Activated T-cell treated with anti-CD3 and anti-CD28 coated beads, Interleukin-2, amount 50 U/mL, for 72 hours (primary cell): ENCODE data around the gene PRKG1. TPM values are rescaled to one million over a fixed set of nuclear protein-coding genes. Genes with fewer than 3 reads are reported as not detected.

Source experiments
- ATAC-seq, 2 donors: fragments of 150-1000 bp; cut with Tn5 transposase; replicated peaks in 1 of 2; 2 replicates each; pipeline ENCODE4 v1.10.0; 2021; ENCODE audit warnings: moderate library complexity in 2 of 2, mild to moderate bottlenecking in 1 of 2
- DNase-seq, 2 donors: peaks; one replicate each; pipeline ENCODE4 v3.0.0; 2021 to 2022; ENCODE audit warnings: mixed read lengths in 1 of 2
- H3K27ac Mint-ChIP-seq: one replicate; pipeline ENCODE4 v1.8.0; 2022; ENCODE audit warnings: mild to moderate bottlenecking, moderate library complexity, mixed read lengths
- H3K27me3 Mint-ChIP-seq: one replicate; pipeline ENCODE4 v1.8.0; 2022; ENCODE audit warnings: low read depth, mixed read lengths
- H3K36me3 Mint-ChIP-seq, 2 donors: one replicate each; pipeline ENCODE4 v1.8.0; 2022; ENCODE audit warnings: mixed read lengths in 2 of 2, mild to moderate bottlenecking in 1 of 2; ENCODE audit not compliant: insufficient read depth in 2 of 2
- H3K4me1 Mint-ChIP-seq: one replicate; pipeline ENCODE4 v1.8.0; 2022; ENCODE audit warnings: low read depth, mixed read lengths
- H3K4me3 Mint-ChIP-seq, 2 donors: one replicate each; pipeline ENCODE4 v1.8.0; 2022; ENCODE audit warnings: mild to moderate bottlenecking in 2 of 2, mixed read lengths in 2 of 2, moderate library complexity in 2 of 2
- H3K9me3 Mint-ChIP-seq, 2 donors: one replicate each; pipeline ENCODE4 v1.8.0; 2022; ENCODE audit warnings: mixed read lengths in 2 of 2
- total RNA-seq, 2 donors: library from RNA; stranded (reverse); gene quantifications; one replicate each; pipeline ENCODE4 v1.2.3, GENCODE V29; 2022

The PRKG1 gene
- total RNA-seq, 2 donors from 2014 or later, result not detected

DNA sequence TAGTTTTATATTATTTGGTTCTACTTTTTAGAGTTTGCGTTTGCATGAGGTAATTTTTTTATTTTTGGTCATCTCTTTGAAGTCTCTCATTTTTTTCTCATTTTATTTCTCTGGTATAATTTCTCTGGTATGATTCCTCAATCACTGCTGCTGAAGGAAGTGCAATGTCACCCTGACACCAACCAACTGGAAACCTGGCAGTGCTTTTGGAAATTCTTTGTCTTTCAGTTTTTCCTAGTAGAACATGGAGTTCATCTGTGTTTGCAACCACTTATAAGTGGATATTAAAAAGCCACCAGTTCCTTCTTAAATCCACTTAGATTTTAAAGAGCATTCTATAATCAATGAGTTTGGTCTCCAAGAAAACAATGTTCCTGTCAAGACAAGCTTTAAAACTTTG lies 291.8 kb downstream of the PRKG1 start:
- no peak overlapping the region for H3K27ac Mint-ChIP-seq
- H3K27me3 Mint-ChIP-seq, result peaks cover 4% of the 10 kb centered on the region
- ATAC-seq (no peak), DNase-seq (no peak)
- no peaks in the 10 kb centered on the region for H3K36me3 Mint-ChIP-seq
- H3K9me3 Mint-ChIP-seq, result no peaks in the 10 kb centered on the region
- H3K4me3 Mint-ChIP-seq, result no peak overlapping the region
- H3K4me1 Mint-ChIP-seq, result no peaks in the 10 kb centered on the region

- no peak overlapping the region for H3K27ac Mint-ChIP-seq
- peaks cover 4% of the 10 kb centered on the region for H3K27me3 Mint-ChIP-seq
- no peak overlapping the region for H3K4me3 Mint-ChIP-seq
- H3K9me3 Mint-ChIP-seq, result no peaks in the 10 kb centered on the region
- no peak for ATAC-seq
- no peaks in the 10 kb centered on the region for H3K36me3 Mint-ChIP-seq
- no peak for DNase-seq
- no peaks in the 10 kb centered on the region for H3K4me1 Mint-ChIP-seq
Measured at GRCh38 chr10:51367127-51367526, 292.8 kb downstream of the PRKG1 start.

GRCh38 chr10:51367694-51368093 lies 293.4 kb downstream of the PRKG1 start:
- ATAC-seq (no peak), DNase-seq (no peak)
- H3K27me3 Mint-ChIP-seq, result peaks cover 4% of the 10 kb centered on the region
- H3K27ac Mint-ChIP-seq, result no peak overlapping the region
- no peaks in the 10 kb centered on the region for H3K9me3 Mint-ChIP-seq
- H3K36me3 Mint-ChIP-seq, result no peaks in the 10 kb centered on the region
- no peaks in the 10 kb centered on the region for H3K4me1 Mint-ChIP-seq
- H3K4me3 Mint-ChIP-seq, result no peak overlapping the region

- H3K27me3 Mint-ChIP-seq, result peaks cover 4% of the 10 kb centered on the region
- H3K4me1 Mint-ChIP-seq, result no peaks in the 10 kb centered on the region
- H3K36me3 Mint-ChIP-seq, result no peaks in the 10 kb centered on the region
- H3K4me3 Mint-ChIP-seq, result no peak overlapping the region
- no peak overlapping the region for H3K27ac Mint-ChIP-seq
- DNase-seq (no peak), ATAC-seq (no peak)
- no peaks in the 10 kb centered on the region for H3K9me3 Mint-ChIP-seq
Measured at GRCh38 chr10:51368943-51369342, 294.7 kb downstream of the PRKG1 start.

DNA sequence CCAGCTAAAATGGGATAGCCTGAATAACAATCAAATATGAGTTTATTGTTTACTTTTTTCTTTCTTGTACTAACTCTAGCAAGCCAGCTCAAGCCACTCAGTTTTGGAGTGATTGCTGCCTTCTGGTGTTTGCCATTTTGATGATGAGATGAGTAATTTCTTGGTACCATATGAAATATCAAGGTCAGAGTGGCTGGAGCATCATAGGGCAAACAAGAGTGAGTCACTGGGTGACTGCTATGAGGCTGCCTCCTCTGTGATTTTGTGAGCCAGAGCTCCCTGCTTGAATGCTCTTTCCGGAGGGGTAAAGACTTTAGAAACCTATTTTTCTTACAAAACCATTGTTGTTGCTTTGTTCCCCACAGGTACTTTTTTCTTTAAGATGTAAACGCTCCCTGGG lies 295.6 kb downstream of the PRKG1 start:
- Mint-ChIP-seq H3K4me1 (no peaks in the 10 kb centered on the region), H3K9me3 (no peaks in the 10 kb centered on the region), H3K27ac (no peak overlapping the region), H3K4me3 (no peak overlapping the region), H3K36me3 (no peaks in the 10 kb centered on the region), H3K27me3 (peaks cover 4% of the 10 kb centered on the region)
- ATAC-seq (peak in 1 of 2 donors; percentile 71), DNase-seq (no peak)

GRCh38 chr10:51371743-51372142 lies 297.5 kb downstream of the PRKG1 start:
- ATAC-seq (no peak), DNase-seq (no peak)
- H3K36me3 Mint-ChIP-seq, result no peaks in the 10 kb centered on the region
- no peaks in the 10 kb centered on the region for H3K4me1 Mint-ChIP-seq
- H3K9me3 Mint-ChIP-seq, result no peaks in the 10 kb centered on the region
- no peak overlapping the region for H3K27ac Mint-ChIP-seq
- H3K4me3 Mint-ChIP-seq, result no peak overlapping the region
- peaks cover 4% of the 10 kb centered on the region for H3K27me3 Mint-ChIP-seq

GRCh38 chr10:51375790-51376189 lies 301.5 kb downstream of the PRKG1 start:
- DNase-seq (no peak), ATAC-seq (no peak)
- Mint-ChIP-seq H3K4me3 (no peak overlapping the region), H3K4me1 (no peaks in the 10 kb centered on the region), H3K27ac (no peak overlapping the region), H3K9me3 (no peaks in the 10 kb centered on the region), H3K36me3 (no peaks in the 10 kb centered on the region), H3K27me3 (no peaks in the 10 kb centered on the region)

GRCh38 chr10:51377070-51377931 lies 303.0 kb downstream of the PRKG1 start:
- no peaks in the 10 kb centered on the region for H3K4me1 Mint-ChIP-seq
- H3K36me3 Mint-ChIP-seq, result no peaks in the 10 kb centered on the region
- DNase-seq (no peak), ATAC-seq (no peak)
- H3K27ac Mint-ChIP-seq, result no peak overlapping the region
- H3K9me3 Mint-ChIP-seq, result no peaks in the 10 kb centered on the region
- no peak overlapping the region for H3K4me3 Mint-ChIP-seq
- no peaks in the 10 kb centered on the region for H3K27me3 Mint-ChIP-seq

- Mint-ChIP-seq H3K36me3 (no peaks in the 10 kb centered on the region), H3K9me3 (no peaks in the 10 kb centered on the region), H3K27ac (no peak overlapping the region), H3K4me1 (no peaks in the 10 kb centered on the region), H3K4me3 (no peak overlapping the region), H3K27me3 (no peaks in the 10 kb centered on the region)
- ATAC-seq, result no peak
- no peak for DNase-seq
Measured at GRCh38 chr10:51377932-51378599, 303.8 kb downstream of the PRKG1 start.

DNA sequence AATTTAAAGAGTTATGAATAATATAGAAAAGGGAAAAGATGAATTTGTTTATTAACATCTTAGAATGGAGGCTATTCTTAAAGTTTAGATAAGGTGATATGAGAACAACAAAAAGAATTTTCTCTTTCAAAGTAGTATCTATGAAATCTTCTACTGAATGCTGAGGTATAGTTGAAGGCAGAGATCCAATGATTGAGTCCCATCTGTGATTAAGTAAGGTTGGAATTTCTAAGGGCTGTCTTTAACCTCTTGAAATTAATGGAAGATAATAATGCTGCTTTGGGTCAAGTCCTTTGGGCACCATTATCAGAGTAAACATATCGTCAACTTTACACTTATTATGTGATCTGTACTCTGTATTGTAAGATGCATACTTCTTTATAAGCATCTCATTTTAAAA lies 307.9 kb downstream of the PRKG1 start:
- H3K27ac Mint-ChIP-seq, result no peak overlapping the region
- no peaks in the 10 kb centered on the region for H3K36me3 Mint-ChIP-seq
- H3K4me1 Mint-ChIP-seq, result no peaks in the 10 kb centered on the region
- no peak for DNase-seq
- no peaks in the 10 kb centered on the region for H3K9me3 Mint-ChIP-seq
- ATAC-seq, result no peak
- H3K27me3 Mint-ChIP-seq, result no peaks in the 10 kb centered on the region
- no peak overlapping the region for H3K4me3 Mint-ChIP-seq

- no peak for ATAC-seq
- Mint-ChIP-seq H3K27ac (no peak overlapping the region), H3K9me3 (no peaks in the 10 kb centered on the region), H3K4me3 (no peak overlapping the region), H3K27me3 (no peaks in the 10 kb centered on the region), H3K36me3 (no peaks in the 10 kb centered on the region), H3K4me1 (no peaks in the 10 kb centered on the region)
- no peak for DNase-seq
Measured at GRCh38 chr10:51384971-51385370, 310.7 kb downstream of the PRKG1 start.

DNA sequence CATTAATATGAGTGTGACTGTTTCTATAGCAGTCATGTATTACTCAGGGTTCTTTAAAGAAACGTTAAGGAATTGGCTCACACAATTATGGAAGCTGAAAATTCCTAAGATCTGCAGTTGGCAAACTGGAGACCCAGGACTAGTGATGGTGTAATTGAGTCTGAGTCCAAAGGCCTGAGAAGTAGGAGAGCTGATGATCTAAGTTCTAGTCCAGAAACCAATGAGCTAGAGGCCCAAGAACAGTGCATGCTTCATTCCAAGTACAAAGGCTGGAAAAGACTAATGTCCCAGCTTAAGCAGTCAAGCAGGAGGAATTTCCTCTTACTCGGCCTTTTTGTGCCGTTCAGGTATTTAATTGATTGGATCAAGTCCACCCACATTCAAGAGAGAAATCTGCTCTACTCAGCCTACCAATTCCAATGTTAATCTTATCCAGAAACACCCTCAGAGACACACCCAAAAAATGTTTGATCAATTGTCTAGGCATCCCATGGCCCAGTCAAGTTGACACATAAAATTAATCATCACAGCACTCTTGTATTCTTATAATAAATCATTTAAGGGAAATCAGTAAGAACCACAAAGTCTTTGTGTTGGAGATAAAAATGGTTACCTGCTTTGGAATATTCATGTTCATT lies 312.1 kb downstream of the PRKG1 start:
- no peaks in the 10 kb centered on the region for H3K4me1 Mint-ChIP-seq
- no peaks in the 10 kb centered on the region for H3K27me3 Mint-ChIP-seq
- H3K9me3 Mint-ChIP-seq, result no peaks in the 10 kb centered on the region
- DNase-seq (no peak), ATAC-seq (no peak)
- no peaks in the 10 kb centered on the region for H3K36me3 Mint-ChIP-seq
- H3K27ac Mint-ChIP-seq, result no peak overlapping the region
- no peak overlapping the region for H3K4me3 Mint-ChIP-seq
